ENCODE measurements around the gene SH3BP4. TPM values are rescaled to one million over a fixed set of nuclear protein-coding genes. Genes with fewer than 3 reads are reported as not detected.

The SH3BP4 gene
- total and polyA plus RNA-seq, 2 of the 8 experiments (the other 6 are each of a cell fraction or from before 2014, with no cell fraction given) = 28.3 to 35.4 TPM

DNA sequence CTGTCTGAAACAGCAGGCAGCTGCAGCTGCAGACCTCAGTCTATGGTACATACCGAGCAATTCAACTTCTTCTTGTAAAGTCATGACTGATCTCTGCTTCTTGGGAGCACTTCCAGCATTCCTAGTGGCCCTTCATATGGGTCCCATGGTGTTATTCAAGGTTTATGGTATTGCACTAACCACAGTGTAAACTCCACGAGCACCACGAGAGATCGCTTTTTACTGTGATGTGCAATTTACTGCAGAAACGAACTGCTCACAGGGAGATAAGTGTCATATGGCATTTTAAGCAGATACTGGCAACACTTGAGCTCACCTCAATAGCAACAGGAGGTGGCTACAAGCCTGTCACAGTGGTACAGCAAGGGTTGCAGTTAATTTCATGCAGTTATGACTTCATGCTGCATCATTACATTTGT, 38.6 kb upstream of the SH3BP4 start:
- no peak overlapping the region for H3K4ac ChIP-seq (replicated peaks; ENCODE audit: insufficient read length, low read depth, low read length)
- no peaks in the 10 kb centered on the region; a peak in 1 of 7 replicates for H3K27me3 ChIP-seq (replicated peaks in 1 of 4; ENCODE audit: control insufficient read depth in 3 of 4, extremely low read depth in 1 of 4, insufficient read depth in 3 of 4, low read length in 3 of 4)
- no peak overlapping the region for H3K56ac ChIP-seq (replicated peaks; ENCODE audit: insufficient read length, low read depth, low read length)
- H3K4me2 ChIP-seq (ENCODE audit: insufficient read depth in 1 of 2, low read depth in 2 of 2, low read length in 2 of 2) = no peak overlapping the region
- H4K8ac ChIP-seq (ENCODE audit: extremely low read depth, insufficient read depth, low read length) = no peak overlapping the region
- no peaks in the 10 kb centered on the region for H4K20me1 ChIP-seq (replicated peaks in 1 of 2; ENCODE audit: control insufficient read depth in 1 of 2, insufficient read depth in 2 of 2, low read length in 2 of 2)
- H3K36me3 ChIP-seq (ENCODE audit: control insufficient read depth in 2 of 4, insufficient read depth in 4 of 4, low read length in 3 of 4) = no peaks in the 10 kb centered on the region
- H3K23me2 ChIP-seq (ENCODE audit: low read depth, low read length) = no peaks in the 10 kb centered on the region
- H2BK12ac ChIP-seq (ENCODE audit: low read depth, low read length) = no peak overlapping the region
- no peaks in the 10 kb centered on the region; the same call in 1 of the 2 replicates for H3K79me1 ChIP-seq (ENCODE audit: low read depth, low read length)
- no peaks in the 10 kb centered on the region for H3K9me3 ChIP-seq (ENCODE audit: insufficient read depth in 2 of 2, low read depth in 1 of 2, low read length in 1 of 2)
- no peak for DNase-seq (ENCODE audit: low read depth in 1 of 2, low spot score in 2 of 2)
- no peak overlapping the region for H3K18ac ChIP-seq (ENCODE audit: extremely low read depth, low read length)
- CTCF ChIA-PET (ENCODE audit: partially characterized antibody) = interaction anchor here (0.8 to 1.1 kb wide), 2 partner anchors 12 to 194 kb away, joined by 3 to 4 read pairs; no protein-coding TSS in a partner anchor
- H2AK5ac ChIP-seq (ENCODE audit: low read depth, low read length) = no peak overlapping the region
- H3K9ac ChIP-seq (replicated peaks in 1 of 4; ENCODE audit: extremely low read depth in 1 of 4, low read depth in 3 of 4, low read length in 3 of 4) = no peak overlapping the region; a peak in 1 of 7 replicates
- no peak overlapping the region for H3K27ac ChIP-seq (ENCODE audit: low read depth, low read length)
- H3K4me3 ChIP-seq (ENCODE audit: extremely low read depth in 1 of 4, insufficient read depth in 2 of 4, low read depth in 3 of 4, low read length in 4 of 4) = no peak overlapping the region
- no peak overlapping the region for H2BK120ac ChIP-seq (replicated peaks; ENCODE audit: low read depth, low read length)
- H4K5ac ChIP-seq (ENCODE audit: insufficient read length, low read depth, low read length) = no peak overlapping the region
- H3K4me1 ChIP-seq (replicated peaks in 1 of 4; ENCODE audit: control insufficient read depth in 3 of 4, insufficient read depth in 4 of 4, low read length in 3 of 4) = peaks cover 0 to 8% (median 3%) of the 10 kb centered on the region in 4 experiments; a peak in 3 of 7 replicates
- TF ChIP-seq JUN (IDR thresholded peaks at IDR 0.05; ENCODE audit: low read depth, low read length) (no peak), TBP (IDR thresholded peaks at IDR 0.05; ENCODE audit: low read depth, low read length) (no peak), POLR2AphosphoS5 (IDR thresholded peaks at IDR 0.05; ENCODE audit: low read depth, low read length) (no peak)
- POLR2A ChIA-PET (ENCODE audit: partially characterized antibody) = interaction anchor here (0.6 kb wide), 1 partner anchor 593 kb away, joined by 3 read pairs; no protein-coding TSS in a partner anchor
- H4K91ac ChIP-seq (replicated peaks; ENCODE audit: insufficient read length, low read length) = no peak overlapping the region
- H2BK20ac ChIP-seq (ENCODE audit: low read length) = no peak overlapping the region
- no peak overlapping the region for H2BK15ac ChIP-seq (ENCODE audit: low read length)
- H2BK5ac ChIP-seq (ENCODE audit: low read depth, low read length) = no peak overlapping the region
- H3K14ac ChIP-seq (ENCODE audit: insufficient read length) = no peak overlapping the region
- H3K23ac ChIP-seq (ENCODE audit: insufficient read length) = no peak overlapping the region
- no peak for FAIRE-seq
- H2AFZ ChIP-seq (ENCODE audit: low read length) = 0 out of 2 replicates have a peak overlapping the region, but pooled peaks have one; percentile 5
- no peaks in the 10 kb centered on the region for H3K79me2 ChIP-seq (ENCODE audit: control insufficient read depth in 1 of 2, insufficient read depth in 2 of 2, low read length in 2 of 2)
- 92% methylated on average over 5 of the region's 5 CpGs; no CpG with 5 or more reads in 1 of the 2 experiments for WGBS, 2 experiments (ENCODE audit: extremely low coverage in 1 of 2, insufficient coverage in 1 of 2, insufficient read length in 1 of 2, insufficient replicate concordance in 2 of 2, low coverage in 1 of 2, low lambda C conversion rate in 2 of 2, missing lambda C conversion rate in 1 of 2)
